HEK293 (cell line): ENCODE measurements around the gene CCSER2.

Experiments
- CTCF ChIP-seq: fragments of 450-650 bp; formaldehyde crosslinking; IDR thresholded peaks from 2 replicates; pipeline ENCODE4 v1.5.1; 2016; ENCODE audit warnings: missing biosample characterization, missing genetic modification characterization
- INSM2 ChIP-seq: fragments of 450-650 bp; formaldehyde crosslinking; IDR thresholded peaks from 2 replicates; pipeline ENCODE4 v1.5.1; 2016; ENCODE audit warnings: missing biosample characterization, missing genetic modification characterization
- ZFP41 ChIP-seq: fragments of 450-650 bp; formaldehyde crosslinking; IDR thresholded peaks from 2 replicates; pipeline ENCODE4 v1.5.1; 2016; ENCODE audit warnings: missing biosample characterization, missing genetic modification characterization, borderline replicate concordance
- ZNF530 ChIP-seq: fragments of 450-650 bp; formaldehyde crosslinking; IDR thresholded peaks from 2 replicates; pipeline ENCODE4 v1.5.1; 2016; ENCODE audit warnings: low read depth, missing biosample characterization, missing genetic modification characterization
- ZNF580 ChIP-seq: fragments of 450-650 bp; formaldehyde crosslinking; IDR thresholded peaks from 2 replicates; pipeline ENCODE4 v1.5.1; 2016; ENCODE audit warnings: missing biosample characterization, missing genetic modification characterization
- ZXDB ChIP-seq: fragments of 450-650 bp; formaldehyde crosslinking; IDR thresholded peaks from 2 replicates; pipeline ENCODE4 v1.5.1; 2016; ENCODE audit warnings: missing biosample characterization, missing genetic modification characterization

- TF ChIP-seq ZNF580 (tag by site-specific recombination): no peak
- no peak for TF ChIP-seq CTCF (tag by site-specific recombination)
- no peak for TF ChIP-seq ZFP41 (tag by site-specific recombination)
- TF ChIP-seq ZNF530 (tag by site-specific recombination): no peak
- no peak for TF ChIP-seq ZXDB (tag by site-specific recombination)
- no peak for TF ChIP-seq INSM2 (tag by site-specific recombination)
Measured at GRCh38 chr10:84298057-84298456, 30.3 kb upstream of the CCSER2 start.
